ENCODE measurements around the gene C11orf52.

Gene C11orf52

DNA sequence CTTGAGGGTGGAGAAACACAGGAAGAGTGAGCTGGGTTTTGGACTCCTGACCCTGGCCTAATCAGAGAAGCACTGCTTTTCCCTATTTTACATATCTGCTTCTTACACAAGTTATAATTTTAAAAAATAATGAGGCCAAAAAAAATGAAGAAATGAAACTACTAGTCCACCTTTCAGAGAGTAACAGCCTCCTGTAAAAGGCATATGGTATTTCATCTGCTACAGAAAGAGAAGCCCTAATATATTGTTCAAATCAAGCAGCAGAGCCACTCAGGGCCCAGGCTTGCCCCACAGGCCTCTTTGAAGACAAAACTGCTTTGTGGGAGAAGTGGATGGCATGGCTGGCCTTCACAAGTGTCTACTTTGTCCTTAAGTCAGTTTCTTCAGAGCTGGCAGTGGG is 28.4 kb downstream of the C11orf52 start:
- no peak overlapping the region for H3K27ac ChIP-seq (ENCODE audit: low read depth in 2 of 2, low read length in 2 of 2)
- no peaks in the 10 kb centered on the region for H3K4me1 ChIP-seq (ENCODE audit: control insufficient read depth in 2 of 2, insufficient read depth in 2 of 2, low read length in 2 of 2)
- no peaks in the 10 kb centered on the region for H3K36me3 ChIP-seq (ENCODE audit: control insufficient read depth in 2 of 2, insufficient read depth in 2 of 2, low read length in 2 of 2)
- no peaks in the 10 kb centered on the region for H3K9me3 ChIP-seq (ENCODE audit: control insufficient read depth in 2 of 2, low read length in 2 of 2)
- no peak overlapping the region for H3K4me3 ChIP-seq (ENCODE audit: low read length in 2 of 2)
- H3K27me3 ChIP-seq (ENCODE audit: control insufficient read depth in 2 of 2, insufficient read depth in 2 of 2, low read length in 2 of 2) = no peaks in the 10 kb centered on the region
- no peak overlapping the region for H3K9ac ChIP-seq (ENCODE audit: low read depth in 1 of 2, low read length in 2 of 2)

- no peaks in the 10 kb centered on the region for H3K36me3 ChIP-seq (ENCODE audit: control insufficient read depth in 2 of 2, insufficient read depth in 2 of 2, low read length in 2 of 2)
- H3K4me1 ChIP-seq (ENCODE audit: control insufficient read depth in 2 of 2, insufficient read depth in 2 of 2, low read length in 2 of 2) = no peaks in the 10 kb centered on the region
- H3K4me3 ChIP-seq (ENCODE audit: low read length in 2 of 2) = no peak overlapping the region
- H3K27ac ChIP-seq (ENCODE audit: low read depth in 2 of 2, low read length in 2 of 2) = no peak overlapping the region
- H3K9ac ChIP-seq (ENCODE audit: low read depth in 1 of 2, low read length in 2 of 2) = no peak overlapping the region
- no peaks in the 10 kb centered on the region for H3K9me3 ChIP-seq (ENCODE audit: control insufficient read depth in 2 of 2, low read length in 2 of 2)
- no peaks in the 10 kb centered on the region for H3K27me3 ChIP-seq (ENCODE audit: control insufficient read depth in 2 of 2, insufficient read depth in 2 of 2, low read length in 2 of 2)
These were observed 31.1 kb downstream of the C11orf52 start for GRCh38 chr11:111949519-111950426.

DNA sequence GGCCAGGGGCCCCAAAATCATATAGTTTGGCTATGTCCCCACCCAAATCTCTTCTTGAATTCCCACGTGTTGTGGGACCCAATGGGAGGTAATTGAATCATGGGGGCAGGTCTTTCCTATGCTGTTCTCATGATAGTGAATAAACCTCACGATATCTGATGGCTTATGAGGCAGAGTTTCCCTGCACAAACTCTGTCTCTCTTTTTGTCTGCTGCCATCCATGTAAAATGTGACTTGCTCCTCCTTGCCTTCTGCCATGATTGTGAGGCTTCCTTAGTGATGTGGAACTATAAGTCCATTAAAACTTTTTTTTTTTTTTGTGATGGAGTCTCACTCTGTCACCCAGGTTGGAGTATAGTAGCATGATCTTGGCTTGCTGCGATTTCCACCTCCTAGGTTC is 32.9 kb downstream of the C11orf52 start:
- Histone ChIP-seq H3K4me1 (ENCODE audit: control insufficient read depth in 2 of 2, insufficient read depth in 2 of 2, low read length in 2 of 2) (no peaks in the 10 kb centered on the region), H3K27me3 (ENCODE audit: control insufficient read depth in 2 of 2, insufficient read depth in 2 of 2, low read length in 2 of 2) (no peaks in the 10 kb centered on the region), H3K9ac (ENCODE audit: low read depth in 1 of 2, low read length in 2 of 2) (no peak overlapping the region), H3K4me3 (ENCODE audit: low read length in 2 of 2) (no peak overlapping the region), H3K27ac (ENCODE audit: low read depth in 2 of 2, low read length in 2 of 2) (no peak overlapping the region), H3K9me3 (ENCODE audit: control insufficient read depth in 2 of 2, low read length in 2 of 2) (no peaks in the 10 kb centered on the region), H3K36me3 (ENCODE audit: control insufficient read depth in 2 of 2, insufficient read depth in 2 of 2, low read length in 2 of 2) (no peaks in the 10 kb centered on the region)

DNA sequence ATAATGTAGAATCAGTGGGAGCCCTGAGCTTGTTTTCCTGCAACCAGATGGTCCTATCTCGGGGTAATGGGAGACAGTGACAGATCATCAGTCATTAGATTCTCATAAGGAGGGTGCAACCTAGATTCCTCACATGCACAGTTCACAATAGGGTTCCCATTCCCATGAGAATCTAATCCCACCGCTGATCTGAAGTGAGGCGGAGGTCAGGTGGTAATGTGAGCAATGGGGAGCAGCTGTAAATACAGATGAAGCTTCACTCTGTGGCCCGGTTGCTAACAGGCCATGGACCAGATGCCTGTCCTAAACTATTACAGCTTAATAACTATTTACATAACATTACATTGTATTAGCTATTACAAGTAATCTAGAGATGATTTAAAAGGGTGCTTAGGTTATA is 35.4 kb downstream of the C11orf52 start:
- H3K27me3 ChIP-seq (ENCODE audit: control insufficient read depth in 2 of 2, insufficient read depth in 2 of 2, low read length in 2 of 2) = no peaks in the 10 kb centered on the region
- H3K9me3 ChIP-seq (ENCODE audit: control insufficient read depth in 2 of 2, low read length in 2 of 2) = no peaks in the 10 kb centered on the region
- H3K4me3 ChIP-seq (ENCODE audit: low read length in 2 of 2) = no peak overlapping the region
- no peak overlapping the region for H3K9ac ChIP-seq (ENCODE audit: low read depth in 1 of 2, low read length in 2 of 2)
- H3K27ac ChIP-seq (ENCODE audit: low read depth in 2 of 2, low read length in 2 of 2) = no peak overlapping the region
- H3K36me3 ChIP-seq (ENCODE audit: control insufficient read depth in 2 of 2, insufficient read depth in 2 of 2, low read length in 2 of 2) = no peaks in the 10 kb centered on the region
- H3K4me1 ChIP-seq (ENCODE audit: control insufficient read depth in 2 of 2, insufficient read depth in 2 of 2, low read length in 2 of 2) = no peaks in the 10 kb centered on the region

GRCh38 chr11:111957663-111958444 is 39.1 kb downstream of the C11orf52 start:
- Histone ChIP-seq H3K9ac (ENCODE audit: low read depth in 1 of 2, low read length in 2 of 2) (no peak overlapping the region), H3K4me3 (ENCODE audit: low read length in 2 of 2) (no peak overlapping the region), H3K4me1 (ENCODE audit: control insufficient read depth in 2 of 2, insufficient read depth in 2 of 2, low read length in 2 of 2) (no peaks in the 10 kb centered on the region), H3K9me3 (ENCODE audit: control insufficient read depth in 2 of 2, low read length in 2 of 2) (no peaks in the 10 kb centered on the region), H3K27me3 (ENCODE audit: control insufficient read depth in 2 of 2, insufficient read depth in 2 of 2, low read length in 2 of 2) (no peaks in the 10 kb centered on the region), H3K36me3 (ENCODE audit: control insufficient read depth in 2 of 2, insufficient read depth in 2 of 2, low read length in 2 of 2) (no peaks in the 10 kb centered on the region), H3K27ac (ENCODE audit: low read depth in 2 of 2, low read length in 2 of 2) (no peak overlapping the region)

- Histone ChIP-seq H3K27me3 (ENCODE audit: control insufficient read depth in 2 of 2, insufficient read depth in 2 of 2, low read length in 2 of 2) (no peaks in the 10 kb centered on the region), H3K4me3 (ENCODE audit: low read length in 2 of 2) (no peak overlapping the region), H3K9ac (ENCODE audit: low read depth in 1 of 2, low read length in 2 of 2) (no peak overlapping the region), H3K4me1 (ENCODE audit: control insufficient read depth in 2 of 2, insufficient read depth in 2 of 2, low read length in 2 of 2) (no peaks in the 10 kb centered on the region), H3K27ac (ENCODE audit: low read depth in 2 of 2, low read length in 2 of 2) (no peak overlapping the region), H3K9me3 (ENCODE audit: control insufficient read depth in 2 of 2, low read length in 2 of 2) (no peaks in the 10 kb centered on the region), H3K36me3 (ENCODE audit: control insufficient read depth in 2 of 2, insufficient read depth in 2 of 2, low read length in 2 of 2) (no peaks in the 10 kb centered on the region)
These were observed 42.2 kb downstream of the C11orf52 start for GRCh38 chr11:111960916-111961315.

GRCh38 chr11:111961389-111962300 is 42.9 kb downstream of the C11orf52 start:
- H3K27me3 ChIP-seq (ENCODE audit: control insufficient read depth in 2 of 2, insufficient read depth in 2 of 2, low read length in 2 of 2) = no peaks in the 10 kb centered on the region
- no peaks in the 10 kb centered on the region for H3K36me3 ChIP-seq (ENCODE audit: control insufficient read depth in 2 of 2, insufficient read depth in 2 of 2, low read length in 2 of 2)
- H3K9ac ChIP-seq (ENCODE audit: low read depth in 1 of 2, low read length in 2 of 2) = no peak overlapping the region
- no peak overlapping the region for H3K4me3 ChIP-seq (ENCODE audit: low read length in 2 of 2)
- no peaks in the 10 kb centered on the region for H3K9me3 ChIP-seq (ENCODE audit: control insufficient read depth in 2 of 2, low read length in 2 of 2)
- H3K27ac ChIP-seq (ENCODE audit: low read depth in 2 of 2, low read length in 2 of 2) = no peak overlapping the region
- H3K4me1 ChIP-seq (ENCODE audit: control insufficient read depth in 2 of 2, insufficient read depth in 2 of 2, low read length in 2 of 2) = no peaks in the 10 kb centered on the region

GRCh38 chr11:111963931-111964340 is 45.2 kb downstream of the C11orf52 start:
- Histone ChIP-seq H3K27me3 (ENCODE audit: control insufficient read depth in 2 of 2, insufficient read depth in 2 of 2, low read length in 2 of 2) (no peaks in the 10 kb centered on the region), H3K4me3 (ENCODE audit: low read length in 2 of 2) (no peak overlapping the region), H3K9ac (ENCODE audit: low read depth in 1 of 2, low read length in 2 of 2) (no peak overlapping the region), H3K27ac (ENCODE audit: low read depth in 2 of 2, low read length in 2 of 2) (no peak overlapping the region), H3K36me3 (ENCODE audit: control insufficient read depth in 2 of 2, insufficient read depth in 2 of 2, low read length in 2 of 2) (no peaks in the 10 kb centered on the region), H3K9me3 (ENCODE audit: control insufficient read depth in 2 of 2, low read length in 2 of 2) (no peaks in the 10 kb centered on the region), H3K4me1 (ENCODE audit: control insufficient read depth in 2 of 2, insufficient read depth in 2 of 2, low read length in 2 of 2) (no peaks in the 10 kb centered on the region)

GRCh38 chr11:111966678-111967077 is 48.0 kb downstream of the C11orf52 start:
- no peaks in the 10 kb centered on the region for H3K36me3 ChIP-seq (ENCODE audit: control insufficient read depth in 2 of 2, insufficient read depth in 2 of 2, low read length in 2 of 2)
- no peaks in the 10 kb centered on the region for H3K27me3 ChIP-seq (ENCODE audit: control insufficient read depth in 2 of 2, insufficient read depth in 2 of 2, low read length in 2 of 2)
- H3K9me3 ChIP-seq (ENCODE audit: control insufficient read depth in 2 of 2, low read length in 2 of 2) = no peaks in the 10 kb centered on the region
- H3K9ac ChIP-seq (ENCODE audit: low read depth in 1 of 2, low read length in 2 of 2) = no peak overlapping the region
- no peak overlapping the region for H3K27ac ChIP-seq (ENCODE audit: low read depth in 2 of 2, low read length in 2 of 2)
- no peak overlapping the region for H3K4me3 ChIP-seq (ENCODE audit: low read length in 2 of 2)
- H3K4me1 ChIP-seq (ENCODE audit: control insufficient read depth in 2 of 2, insufficient read depth in 2 of 2, low read length in 2 of 2) = no peaks in the 10 kb centered on the region

All from mucosa of rectum (tissue), 2 donors.